HG02885 (cell line): ENCODE data around the gene KCNH1.
A peak's percentile ranks its signal among the peaks of the same experiment; 100 is the strongest.

Experiments used
- ATAC-seq: cut with Tn5 transposase; IDR thresholded peaks from one replicate; pipeline ENCODE4 v1.9.1; 2021; ENCODE audit warnings: mild to moderate bottlenecking; ENCODE audit not compliant: unreplicated experiment, poor library complexity

Gene KCNH1

DNA sequence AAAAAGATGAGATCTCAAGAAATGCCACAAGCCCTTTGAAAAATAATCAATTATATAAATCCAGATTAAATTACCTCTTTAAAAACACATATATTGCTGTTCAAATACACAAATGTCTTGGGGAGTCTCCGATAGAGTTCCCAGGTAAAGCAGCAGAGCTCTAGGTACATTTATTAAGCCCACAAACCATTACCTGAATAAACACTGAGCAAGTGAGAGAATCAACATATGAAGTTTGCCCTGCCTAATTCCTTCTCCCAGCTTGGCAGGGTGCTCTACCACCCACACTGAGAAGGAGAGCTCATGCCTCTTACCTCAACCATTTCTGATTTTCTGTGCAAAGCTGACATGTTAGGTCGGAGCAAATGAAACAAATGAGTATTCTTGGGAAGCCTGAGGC, 402.4 kb downstream of the KCNH1 start:
- no peak for ATAC-seq

DNA sequence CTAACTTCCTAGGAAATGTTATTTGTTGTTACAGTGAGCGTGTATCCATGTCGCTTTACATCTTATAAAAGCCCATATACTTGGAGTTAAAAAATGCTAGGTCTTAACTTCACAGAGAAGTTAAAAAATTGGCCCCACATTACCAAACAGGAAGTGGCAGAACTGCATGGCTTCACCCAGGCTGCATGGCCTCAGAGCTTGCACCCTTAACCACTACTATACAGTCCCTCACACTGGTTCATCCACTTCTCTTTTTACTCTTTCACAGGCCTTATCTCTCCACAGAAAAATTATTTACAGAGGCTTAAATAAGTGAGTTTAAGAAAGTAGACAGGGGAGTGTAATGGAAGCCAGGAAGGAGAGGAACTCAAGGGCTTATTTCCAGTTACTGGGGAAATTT, 402.8 kb downstream of the KCNH1 start:
- ATAC-seq, result no peak

DNA sequence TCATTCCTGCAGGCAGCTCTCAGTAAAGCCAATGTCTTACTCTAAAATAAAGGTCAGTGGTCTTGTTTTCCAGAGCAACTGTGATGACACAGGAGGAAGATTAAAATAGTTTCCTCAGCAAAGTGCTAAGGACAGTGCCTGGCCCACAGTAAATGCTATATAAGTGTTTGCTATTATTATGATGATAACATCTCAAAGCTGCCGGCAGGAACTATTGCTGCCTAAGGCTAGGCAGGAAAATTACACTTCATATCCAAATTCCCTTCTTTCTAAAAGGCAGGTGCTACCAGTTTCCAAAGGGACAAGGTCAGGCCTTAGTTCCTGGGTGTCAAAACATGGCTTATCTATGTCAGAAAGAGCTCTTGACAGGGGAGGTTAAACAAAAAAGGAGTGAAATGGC, 403.9 kb downstream of the KCNH1 start:
- ATAC-seq, result no peak

DNA sequence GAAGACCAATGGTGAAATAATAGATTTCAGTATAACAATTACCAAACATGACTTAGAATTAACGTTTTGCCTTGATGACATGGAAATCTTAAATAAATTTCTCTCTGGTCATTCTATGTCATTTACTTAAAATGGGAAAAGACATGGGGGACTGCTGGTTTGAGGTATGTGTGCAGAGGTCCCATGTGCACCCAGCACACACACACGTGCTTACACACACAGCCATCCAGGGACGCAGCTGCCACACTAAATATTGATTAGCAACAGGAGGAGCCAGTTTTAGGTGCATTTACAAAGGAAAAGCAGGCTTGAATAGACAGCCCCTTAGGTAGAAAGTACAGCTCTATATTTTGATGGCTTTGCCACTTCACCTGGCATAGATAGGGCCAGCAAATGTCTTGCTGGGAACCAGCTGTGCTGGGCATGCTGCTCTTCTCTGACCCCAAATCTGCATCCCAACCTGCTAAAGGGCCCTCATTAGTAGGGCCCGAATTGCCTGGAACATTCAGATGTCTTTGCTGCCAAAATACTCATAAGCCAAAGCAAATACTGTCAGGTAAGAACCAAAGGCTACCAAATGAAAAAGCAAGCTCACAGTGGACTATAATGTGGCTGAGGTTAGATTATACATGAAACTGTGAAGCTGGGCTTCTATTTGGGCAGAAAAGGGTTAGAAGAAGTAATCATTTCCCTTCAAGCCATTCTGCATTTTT, 405.4 kb downstream of the KCNH1 start:
- ATAC-seq, result no peak

DNA sequence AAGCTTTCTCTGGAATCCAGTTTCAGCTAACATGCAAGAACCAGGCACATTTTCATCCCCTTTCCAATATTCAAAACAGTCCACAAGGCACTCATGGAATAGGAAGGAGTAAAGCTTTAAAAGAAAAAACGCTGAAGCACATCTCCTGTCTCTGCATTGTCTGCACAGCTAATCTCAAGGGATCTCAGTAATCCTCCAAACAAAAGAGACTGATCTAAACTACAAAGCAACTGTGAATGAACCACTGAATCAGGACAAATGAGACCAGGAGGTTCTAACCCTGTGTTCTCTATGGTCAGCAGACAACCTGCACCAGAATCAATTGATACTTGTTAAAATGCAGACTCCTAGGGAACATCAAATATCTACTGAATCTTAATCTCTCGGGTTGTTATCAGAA, 406.2 kb downstream of the KCNH1 start:
- ATAC-seq, result no peak

DNA sequence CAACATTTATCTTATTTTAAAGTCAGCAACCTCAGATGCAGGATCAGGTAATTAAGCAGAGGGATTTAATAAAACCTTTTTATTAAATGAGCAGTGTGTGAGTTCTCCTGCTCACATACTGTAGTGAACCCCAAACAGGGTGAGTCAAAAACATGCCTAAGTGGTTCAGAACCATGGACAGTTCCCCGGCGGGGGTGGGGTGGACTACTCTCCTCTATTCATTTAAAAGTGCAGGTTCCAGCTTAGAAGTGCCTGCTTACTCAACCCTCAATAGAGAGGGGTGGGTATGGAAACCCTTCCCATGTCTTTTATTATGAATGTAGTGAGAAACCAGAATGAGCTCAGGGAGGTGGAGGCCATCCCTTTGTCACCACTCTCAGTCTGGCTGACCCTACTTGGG, 407.3 kb downstream of the KCNH1 start:
- peak; percentile 55 for ATAC-seq

DNA sequence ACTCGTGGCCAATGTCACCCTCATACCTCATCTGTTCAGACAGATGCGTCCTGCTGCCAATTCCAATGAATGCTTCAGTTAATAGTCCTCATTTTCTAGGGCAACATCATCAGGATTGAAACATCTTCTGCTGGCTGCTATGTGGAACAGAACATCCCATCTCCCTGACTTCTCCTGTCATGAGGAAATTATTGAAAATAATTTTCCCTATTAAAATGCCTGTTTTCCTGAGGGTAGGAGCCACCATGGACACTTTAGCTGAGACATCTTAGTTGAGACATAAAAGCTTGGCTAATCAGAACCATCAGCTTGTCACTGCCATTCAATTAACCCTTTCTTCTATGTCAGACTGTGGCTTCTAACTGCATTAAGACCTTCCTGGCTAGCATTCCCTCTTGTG, 409.2 kb downstream of the KCNH1 start:
- no peak for ATAC-seq

DNA sequence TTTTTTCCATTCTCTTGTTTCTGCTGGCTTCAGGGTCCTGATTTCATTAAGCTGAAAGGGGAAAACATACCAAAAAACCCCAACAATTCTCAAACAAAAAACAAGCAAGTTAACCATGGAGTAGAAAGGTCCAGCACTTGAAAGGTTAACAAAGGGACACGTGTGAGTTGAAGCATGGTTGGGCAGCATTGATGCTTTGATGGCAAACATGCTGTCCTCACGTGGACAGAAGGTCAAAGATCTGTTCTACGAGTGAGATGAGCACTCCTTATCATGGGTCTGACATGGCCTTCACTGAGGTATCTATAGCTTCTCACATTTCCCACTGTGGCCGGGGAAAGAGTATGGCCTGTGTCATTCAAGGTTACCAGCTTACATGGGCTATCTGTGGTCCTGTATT, 410.3 kb downstream of the KCNH1 start:
- ATAC-seq, result no peak

DNA sequence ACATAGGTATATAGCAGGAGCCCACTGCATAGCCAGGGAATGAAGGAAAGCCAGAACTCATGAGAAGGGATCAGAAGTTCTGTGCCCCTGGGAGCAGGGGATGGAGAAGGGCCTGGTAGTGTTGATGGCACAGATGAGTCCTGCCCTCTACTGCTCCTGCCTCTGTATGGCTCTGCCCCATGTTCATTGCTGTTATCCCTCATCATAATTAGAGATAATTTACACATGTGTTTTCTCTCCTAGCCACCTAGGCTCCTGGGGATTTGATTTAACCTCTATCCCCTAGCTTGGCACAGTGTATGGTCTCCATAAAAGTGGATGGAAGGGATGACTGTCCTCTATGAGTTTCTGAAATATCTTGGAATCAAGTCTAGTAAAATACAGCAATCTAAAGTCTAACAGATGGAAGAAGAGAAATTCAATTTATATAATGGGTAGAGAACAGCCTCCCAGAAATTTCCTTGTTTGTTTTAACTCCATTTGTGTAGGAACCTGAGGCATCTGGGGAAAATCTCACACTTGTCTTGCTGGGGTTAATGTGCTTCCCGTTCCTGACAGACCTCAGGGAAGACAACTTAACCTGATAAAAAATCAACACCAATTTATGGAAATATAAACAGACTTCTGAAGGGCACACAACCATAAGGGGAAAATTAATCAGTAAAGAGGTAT, 411.4 kb downstream of the KCNH1 start:
- ATAC-seq, result no peak

DNA sequence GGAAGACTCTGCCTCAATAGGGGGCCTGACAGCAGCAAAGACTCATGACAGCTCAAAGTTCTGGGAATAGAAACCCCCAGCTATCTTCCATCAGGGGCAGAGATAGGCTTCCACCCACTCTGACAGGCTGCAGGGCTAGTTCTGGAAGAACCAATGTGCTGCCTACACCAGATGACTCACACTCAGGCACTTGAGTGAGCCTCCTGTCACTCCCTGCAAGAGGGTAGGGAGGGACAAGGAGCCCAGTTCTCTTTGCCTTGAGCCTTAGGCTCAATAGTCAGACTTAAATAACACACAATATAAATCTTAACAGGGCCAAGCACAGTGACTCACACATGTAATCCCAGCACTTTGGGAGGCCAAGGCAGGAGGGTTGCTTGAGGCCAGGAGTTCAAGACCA, 418.9 kb downstream of the KCNH1 start:
- no peak for ATAC-seq

DNA sequence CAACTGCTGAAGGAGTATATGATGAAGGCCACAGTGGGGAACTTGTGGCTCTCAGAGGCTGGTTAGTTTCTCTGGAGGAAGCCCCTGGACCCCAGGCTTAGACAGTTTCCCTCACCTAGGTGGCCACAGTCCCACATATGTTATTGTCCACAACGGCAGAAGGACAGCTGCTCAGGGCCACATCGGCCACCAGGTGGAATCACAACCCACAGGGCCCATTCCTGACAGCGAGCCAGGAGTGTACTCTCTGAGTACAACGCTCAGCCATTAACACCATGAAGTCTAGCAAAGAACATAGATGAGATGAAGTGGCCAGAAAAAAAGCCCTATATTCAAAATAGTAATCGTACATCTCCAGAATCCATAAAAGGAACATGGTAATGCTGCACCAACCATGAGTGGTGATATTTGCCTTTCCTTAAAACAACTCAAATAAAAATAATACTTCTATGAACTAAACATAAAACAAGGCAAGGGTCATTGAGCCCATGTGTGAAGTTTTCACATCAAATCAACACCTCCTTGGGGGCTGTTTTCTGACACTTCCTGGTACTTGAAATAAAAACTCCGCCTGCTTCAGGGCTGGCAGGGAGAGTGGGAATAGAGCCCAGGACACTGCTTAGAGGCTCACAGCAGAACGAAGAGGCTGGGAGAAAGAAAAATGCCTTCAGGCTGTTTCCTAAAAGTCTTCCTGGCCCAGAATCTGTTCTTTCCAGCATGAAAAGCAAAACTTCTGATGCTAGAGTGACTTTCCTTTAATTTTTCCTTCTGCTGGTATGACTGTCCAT, 421.9 kb downstream of the KCNH1 start:
- no peak for ATAC-seq

DNA sequence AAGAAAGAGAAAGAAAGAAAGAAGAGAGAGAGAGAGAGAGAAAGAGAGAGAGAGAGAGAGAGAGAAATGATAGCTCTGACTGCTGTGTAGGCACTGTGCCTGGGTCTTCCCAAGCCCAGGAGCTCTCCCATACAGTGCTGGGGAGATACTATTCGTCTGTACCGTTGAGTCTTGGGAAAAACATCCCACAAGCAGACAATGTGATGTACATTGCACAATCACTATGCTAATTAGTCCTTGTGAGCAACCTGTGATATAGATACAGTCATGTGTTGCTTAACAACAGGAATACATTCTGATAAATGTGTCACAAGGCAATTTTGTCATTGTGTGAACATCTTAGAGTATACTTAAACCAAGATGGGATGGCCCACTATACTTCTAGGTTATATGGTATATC, 424.2 kb downstream of the KCNH1 start:
- no peak for ATAC-seq

DNA sequence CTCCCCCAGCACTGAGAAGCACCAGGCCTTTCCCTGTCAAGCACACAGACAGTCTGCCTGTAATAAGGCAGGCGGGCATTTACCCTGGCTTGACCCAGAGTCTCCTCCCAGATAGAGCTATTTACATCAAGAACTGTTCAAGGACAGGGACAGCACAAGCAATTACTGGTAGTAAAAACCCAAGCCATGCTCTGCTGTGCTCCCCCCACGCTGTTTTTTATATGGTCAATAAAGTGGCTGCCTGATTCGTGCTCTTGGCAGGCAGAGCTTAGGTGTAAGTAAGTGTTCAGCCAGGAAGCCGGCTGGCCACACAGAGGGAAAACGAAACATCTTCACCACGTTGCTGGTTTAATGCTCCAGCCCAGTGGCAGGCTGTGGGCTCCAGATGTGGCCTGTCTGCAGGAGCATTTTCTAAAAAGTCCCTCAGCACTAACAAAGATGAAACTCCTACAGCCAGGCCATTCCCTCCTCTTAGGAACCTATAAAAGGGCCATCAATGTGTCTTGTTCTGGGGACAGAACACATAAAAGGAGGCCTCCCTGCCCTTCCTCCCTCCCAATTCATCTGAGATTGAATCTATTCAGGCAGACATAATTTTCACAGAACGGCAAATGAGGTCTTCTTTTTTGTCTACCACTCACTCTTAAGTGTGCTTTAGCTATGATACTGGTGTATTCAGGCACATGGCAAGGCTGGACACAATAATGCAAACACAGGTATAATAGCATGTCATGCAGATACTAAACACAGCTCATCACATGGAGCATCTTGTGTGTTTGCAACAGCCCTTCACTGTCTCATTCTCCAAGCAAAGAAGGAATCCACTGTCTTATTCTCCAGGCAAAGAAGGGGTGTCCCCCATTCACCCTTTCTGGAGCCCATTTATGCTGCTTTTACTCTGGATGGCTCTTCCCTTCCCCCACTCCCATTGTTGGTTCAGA, 426.4 kb downstream of the KCNH1 start:
- no peak for ATAC-seq

DNA sequence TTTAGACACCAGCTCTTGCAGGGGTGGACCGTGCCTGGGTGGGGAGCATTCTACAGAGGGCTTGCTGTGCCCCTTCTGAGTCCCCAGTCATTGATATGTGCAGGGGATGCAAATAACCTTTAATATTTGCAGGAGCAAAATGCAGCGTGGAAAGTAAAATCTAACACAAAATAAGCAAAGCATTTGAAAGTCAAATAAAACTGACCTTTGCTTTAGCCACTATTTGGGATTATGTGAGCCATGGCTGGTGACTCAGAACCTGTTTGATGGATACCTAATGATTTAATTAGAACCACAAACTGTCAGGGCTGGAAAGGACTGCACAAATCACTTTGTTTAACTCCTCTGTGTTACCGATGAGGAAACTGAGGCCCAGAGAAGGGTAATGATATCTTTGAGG, 427.7 kb downstream of the KCNH1 start:
- no peak for ATAC-seq

DNA sequence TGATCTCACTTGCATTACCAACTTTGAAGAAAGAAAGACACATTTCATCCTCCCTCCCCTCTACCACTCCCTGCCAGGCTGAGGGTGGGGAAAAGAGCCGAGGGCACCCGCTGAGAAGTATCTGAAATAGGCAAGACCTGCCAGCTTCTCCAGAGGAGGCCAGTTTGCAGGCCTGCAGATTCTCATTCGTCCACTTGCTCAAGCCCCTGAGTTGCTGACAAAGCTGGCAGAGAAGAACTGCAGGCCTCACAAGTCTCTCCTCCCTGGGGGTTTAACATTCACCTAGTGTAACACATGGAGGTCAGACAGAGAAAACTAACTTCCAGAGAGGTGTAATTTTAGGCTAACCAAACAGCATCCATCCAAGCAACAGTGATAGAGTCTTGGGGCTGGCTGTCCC, 428.9 kb downstream of the KCNH1 start:
- no peak for ATAC-seq

DNA sequence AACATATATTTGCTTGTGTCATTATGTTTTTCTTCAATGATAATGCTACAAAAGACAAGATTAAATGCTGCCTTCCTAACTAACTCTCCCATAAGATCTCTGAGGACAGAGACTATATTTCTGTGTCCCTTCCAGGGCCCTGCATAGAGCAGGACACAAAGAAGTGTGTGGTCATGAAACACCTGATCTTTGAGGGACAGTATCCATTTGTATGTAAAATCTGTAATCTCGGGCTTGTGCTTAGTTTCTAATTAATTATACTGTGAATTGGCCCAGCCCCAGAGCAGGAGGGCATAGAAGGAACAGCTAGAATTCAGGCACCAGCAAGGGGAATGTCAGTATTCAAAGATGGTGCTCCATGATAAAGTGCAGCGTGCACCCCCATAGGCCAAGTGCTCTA, 430.4 kb downstream of the KCNH1 start:
- ATAC-seq, result no peak

DNA sequence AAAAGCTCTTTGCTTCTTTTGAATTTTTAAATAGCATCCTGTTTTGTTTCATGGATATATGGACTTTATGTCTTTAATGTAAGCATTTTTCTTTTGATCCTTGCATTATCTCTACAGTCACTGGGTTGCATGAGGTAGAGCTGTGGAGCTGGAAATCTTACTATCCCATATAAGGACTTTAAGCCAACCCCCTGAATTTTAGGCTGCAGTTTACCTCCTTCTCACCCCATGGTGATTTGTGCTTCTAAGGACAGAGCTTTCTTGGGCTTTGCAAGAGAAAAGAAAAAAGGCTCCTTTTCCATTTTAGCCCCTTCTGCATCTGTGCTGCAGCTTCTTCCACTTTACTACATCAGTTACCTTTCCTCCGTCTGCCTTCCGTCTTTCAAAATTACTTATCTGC, 431.4 kb downstream of the KCNH1 start:
- ATAC-seq, result no peak

DNA sequence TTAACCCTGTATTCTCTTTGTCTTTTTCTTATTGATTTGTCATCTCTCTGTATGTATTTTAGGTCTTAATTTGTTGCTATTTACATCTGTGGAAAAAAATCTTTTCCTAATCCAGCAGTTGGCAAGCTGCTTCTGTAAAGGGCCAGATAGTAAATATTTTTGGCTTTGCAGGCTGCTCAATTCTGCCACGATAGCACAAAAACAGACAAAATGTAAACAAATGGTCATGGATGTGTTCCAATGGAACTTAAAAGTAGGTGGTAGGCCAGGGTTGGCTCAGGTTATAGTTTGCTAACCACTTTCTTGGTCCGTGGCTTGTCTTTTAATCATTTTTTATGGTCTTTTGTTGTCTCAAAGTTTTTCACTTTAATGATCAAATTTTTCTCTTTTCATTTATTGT, 433.4 kb downstream of the KCNH1 start:
- ATAC-seq, result no peak

DNA sequence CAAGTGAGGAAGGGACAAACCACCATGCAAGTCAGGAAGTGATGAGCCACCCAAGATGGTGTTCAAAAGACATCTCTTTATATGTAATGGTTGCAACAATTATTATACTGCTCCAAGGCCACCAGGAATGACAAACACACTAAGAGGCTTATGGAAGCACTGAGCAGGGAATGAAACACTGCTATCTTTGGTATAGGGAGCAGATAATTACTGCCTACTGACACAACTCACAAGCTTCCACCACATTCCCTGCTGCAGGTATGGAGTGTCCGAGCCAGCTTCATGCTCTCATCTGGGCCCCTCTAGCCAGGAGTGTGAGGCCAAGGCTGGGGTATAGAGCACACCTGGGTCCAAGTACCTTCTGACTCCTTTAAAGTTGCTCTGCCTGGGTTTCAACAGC, 433.9 kb downstream of the KCNH1 start:
- ATAC-seq, result no peak

DNA sequence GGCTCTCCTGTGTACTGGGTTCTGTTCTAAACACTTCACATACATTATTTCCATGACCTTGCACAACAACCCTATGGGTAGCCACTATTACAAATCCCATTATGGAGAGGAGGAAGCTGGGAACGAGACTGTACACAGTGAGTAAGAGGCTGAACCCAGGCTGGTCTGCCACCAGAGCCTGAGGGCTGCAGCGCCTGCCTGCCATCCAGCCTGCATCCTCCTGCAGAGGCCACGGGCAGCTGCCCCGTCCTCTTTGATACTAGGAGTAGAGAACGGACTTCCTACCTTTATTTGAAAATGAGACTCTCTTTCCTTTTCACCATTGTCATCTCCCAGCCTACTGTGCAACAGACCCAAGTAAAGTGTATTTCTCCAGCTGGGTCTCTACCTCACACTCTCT, 435.3 kb downstream of the KCNH1 start:
- no peak for ATAC-seq
